GM18526 (cell line): ENCODE results near the gene VWF.

Experiments
- POLR2A ChIP-seq: IDR thresholded peaks from 3 replicates; pipeline ENCODE4 v1.6.1; 2011; ENCODE audit not compliant: insufficient read length; ENCODE audit errors: extremely low read depth

The VWF gene

DNA sequence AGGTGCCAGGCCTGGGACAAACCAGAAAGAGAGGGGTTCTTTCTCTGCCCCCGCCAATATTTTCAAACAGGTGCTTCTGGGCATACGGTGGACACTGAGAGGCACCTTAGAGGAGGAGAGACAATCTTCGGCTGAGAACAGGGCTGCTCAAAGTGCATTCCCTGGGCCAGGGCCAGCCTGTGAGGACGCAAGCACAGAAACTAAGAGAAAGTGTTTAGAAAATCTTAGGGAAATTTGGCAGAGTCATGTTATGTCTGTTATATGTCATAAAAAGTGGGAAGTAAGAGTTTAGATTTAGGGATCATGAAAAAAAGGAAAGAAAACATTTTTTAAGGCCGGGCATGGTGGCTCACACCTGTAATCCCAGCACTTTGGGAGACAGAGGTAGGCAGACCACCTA, 83.7 kb downstream of the VWF start:
- TF ChIP-seq POLR2A = no peak

DNA sequence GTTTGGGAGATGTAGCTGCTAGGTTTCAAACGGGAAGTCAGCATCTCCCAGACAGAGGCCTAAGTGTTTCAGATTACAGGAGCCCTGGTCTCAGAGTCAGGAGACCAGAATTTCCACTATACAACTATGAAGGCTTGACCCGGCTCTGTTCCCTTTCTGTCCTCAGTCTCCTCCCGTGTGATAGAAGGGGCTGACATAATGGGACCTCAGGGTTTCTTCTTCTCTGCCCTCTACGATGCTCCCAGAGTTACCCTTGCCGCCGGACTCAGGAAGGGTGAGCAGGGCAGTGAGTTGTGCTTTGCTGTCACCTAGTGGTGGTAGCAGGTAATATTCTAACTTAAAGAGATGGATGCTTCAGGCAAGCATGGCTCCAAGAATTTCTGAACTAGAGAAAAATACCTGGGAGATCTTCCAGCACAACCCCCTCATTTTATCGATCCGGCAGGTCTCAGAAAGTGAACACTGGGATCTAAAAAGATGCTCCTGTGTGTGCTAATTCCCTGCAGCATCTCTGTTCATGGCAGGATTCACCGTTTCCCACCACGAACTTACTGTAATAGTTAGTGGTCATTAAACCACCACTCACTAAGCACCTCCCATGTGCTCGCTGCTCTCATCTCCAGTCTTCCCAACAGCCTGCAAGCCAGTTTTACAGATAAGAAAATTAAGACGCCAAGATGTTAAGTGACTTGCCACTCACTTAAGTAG, 84.4 kb downstream of the VWF start:
- no peak for TF ChIP-seq POLR2A

DNA sequence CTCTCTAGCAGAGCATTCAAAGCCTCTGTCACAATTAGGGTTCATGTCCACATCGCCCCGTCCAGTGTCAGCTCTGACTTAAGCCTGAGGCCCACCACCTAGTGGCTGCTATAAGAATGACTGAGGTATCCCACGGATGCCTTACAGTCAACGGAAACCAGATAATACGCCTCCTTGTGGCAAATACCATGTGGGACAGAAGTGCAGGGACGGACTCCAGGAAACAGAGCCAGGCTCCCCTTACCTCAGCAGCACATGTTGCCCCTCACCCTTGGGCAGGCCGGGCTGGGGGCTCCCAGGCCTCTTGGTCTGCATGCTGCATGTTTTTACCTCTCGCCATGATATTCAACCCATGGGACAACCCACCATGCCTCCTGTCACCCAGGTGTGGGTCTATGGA, 86.3 kb downstream of the VWF start:
- no peak for TF ChIP-seq POLR2A

DNA sequence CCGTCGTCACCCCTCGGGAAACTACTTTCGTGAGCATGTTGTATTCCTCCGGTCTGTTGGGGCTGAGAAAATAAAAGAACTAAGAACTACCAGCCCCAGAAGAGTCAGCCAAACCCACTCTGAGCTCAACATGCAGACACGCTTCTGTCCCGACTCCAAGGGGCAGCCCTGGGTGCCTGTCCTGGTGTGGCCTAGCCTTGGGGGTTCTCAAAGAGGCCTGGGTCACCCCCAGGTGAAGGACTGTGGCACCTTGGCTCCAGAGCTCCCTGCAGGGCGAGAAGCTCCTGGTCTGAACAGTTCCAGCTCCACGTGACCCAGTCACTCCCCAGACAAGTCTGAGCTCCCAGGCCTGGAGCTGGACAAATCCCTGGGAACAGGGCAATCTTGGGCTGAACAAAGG, 87.0 kb downstream of the VWF start:
- no peak for TF ChIP-seq POLR2A

DNA sequence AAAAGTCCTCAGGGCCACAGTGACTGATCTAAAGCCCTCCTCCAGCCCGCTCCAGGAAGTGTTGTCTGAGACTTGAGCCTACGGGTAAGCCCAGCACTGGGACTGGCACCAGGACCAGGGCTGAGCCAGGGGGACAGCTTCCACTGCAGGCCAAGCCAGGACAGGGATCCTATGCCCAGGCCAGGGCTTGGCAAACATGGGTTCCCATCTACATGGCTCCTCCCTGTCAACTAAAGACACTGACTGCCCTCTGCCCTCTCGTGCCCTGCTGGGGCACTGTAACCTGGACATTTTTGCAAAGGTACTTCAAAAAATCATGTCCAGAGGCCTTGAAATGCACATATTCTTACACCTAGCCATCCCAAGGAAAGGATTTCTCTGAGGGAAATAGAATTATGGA, 88.0 kb downstream of the VWF start:
- no peak for TF ChIP-seq POLR2A

DNA sequence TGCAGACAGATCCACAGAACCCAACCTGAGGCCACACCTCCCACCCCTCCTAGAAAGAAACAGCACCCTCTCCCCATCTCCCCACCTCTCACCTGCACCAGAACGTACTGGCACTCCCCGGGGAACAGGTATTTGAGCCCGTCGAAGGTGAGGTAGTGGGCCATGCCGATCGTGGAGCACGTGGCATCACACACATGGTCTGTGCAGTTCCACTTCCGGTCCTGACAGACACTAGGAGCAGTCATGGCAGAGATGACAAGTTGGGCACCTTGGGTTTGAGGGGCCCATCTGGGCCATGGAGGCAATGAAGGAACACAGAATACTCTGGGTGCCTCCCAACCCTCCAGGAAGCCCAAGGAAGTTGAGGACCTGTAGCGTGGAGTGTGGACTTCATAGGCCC, 89.9 kb downstream of the VWF start:
- TF ChIP-seq POLR2A = no peak

DNA sequence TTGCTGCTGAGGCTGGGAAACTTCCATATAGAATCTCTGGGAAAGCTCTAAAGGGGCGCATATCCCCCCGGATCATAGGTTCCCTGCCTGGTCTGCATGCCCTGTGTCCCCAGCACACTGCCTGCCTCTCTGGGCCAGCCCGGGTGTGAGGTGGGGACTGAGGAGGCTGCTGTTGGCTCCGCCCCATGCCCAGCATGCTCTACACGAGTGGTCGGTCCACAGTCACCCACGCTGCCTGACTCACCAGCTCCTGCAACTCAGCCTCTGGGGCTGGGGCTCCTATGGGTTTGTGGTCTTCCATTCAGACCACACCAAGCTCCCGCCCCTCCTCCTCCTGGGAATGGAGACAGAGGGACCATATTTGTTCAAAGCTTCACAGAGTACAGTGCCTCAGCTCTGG, 90.9 kb downstream of the VWF start:
- no peak for TF ChIP-seq POLR2A

DNA sequence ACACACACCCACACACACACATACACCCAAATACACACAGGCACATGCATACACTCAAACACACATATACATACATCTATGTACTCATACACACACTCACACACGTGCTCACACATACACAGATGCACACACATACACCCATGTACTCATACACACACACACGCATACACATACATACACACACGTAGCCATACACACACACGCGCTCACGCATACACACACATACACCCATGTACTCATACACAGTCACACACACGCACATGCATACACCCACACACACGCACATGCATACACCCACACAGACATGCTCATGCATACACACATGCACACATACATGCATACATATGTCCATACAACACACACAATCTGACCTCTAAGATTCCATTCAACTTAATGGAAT, 91.7 kb downstream of the VWF start:
- TF ChIP-seq POLR2A = no peak

DNA sequence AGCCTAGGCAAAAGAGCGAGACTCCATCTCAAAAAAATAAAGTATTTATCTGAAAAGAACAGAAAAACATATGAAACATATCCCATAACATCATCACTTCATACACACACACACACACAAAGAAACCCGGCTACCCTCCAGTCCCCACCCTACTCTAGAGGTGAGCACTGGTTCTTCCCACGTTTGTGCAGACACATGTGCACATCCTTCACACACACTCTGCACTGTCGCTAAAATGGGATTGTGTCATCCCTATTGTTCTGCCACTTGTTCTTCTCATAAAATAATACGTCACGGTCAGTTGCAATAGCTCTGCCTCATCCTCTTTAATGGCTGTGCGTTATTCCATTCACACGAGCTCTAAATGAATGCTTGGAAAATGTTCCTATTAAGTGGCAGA, 93.5 kb downstream of the VWF start:
- no peak for TF ChIP-seq POLR2A

DNA sequence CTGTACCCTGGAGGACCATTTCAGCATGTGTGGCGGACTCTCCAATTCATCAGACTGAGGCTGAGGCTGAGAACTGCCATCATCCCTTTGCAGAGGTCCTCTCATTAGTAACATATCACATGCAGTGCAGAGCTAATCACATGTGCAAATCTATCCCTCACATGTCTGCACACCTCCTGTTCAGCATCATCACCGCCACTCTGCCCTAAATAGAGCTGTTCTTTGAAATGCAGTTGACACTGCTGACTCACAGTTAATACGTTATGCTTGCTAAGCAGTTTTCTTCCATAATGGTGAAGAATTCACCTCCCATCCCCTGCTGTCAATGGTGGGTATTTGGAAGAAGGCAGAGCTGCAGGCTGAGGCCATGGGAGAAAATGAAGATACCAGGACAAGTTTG, 94.4 kb downstream of the VWF start:
- no peak for TF ChIP-seq POLR2A

DNA sequence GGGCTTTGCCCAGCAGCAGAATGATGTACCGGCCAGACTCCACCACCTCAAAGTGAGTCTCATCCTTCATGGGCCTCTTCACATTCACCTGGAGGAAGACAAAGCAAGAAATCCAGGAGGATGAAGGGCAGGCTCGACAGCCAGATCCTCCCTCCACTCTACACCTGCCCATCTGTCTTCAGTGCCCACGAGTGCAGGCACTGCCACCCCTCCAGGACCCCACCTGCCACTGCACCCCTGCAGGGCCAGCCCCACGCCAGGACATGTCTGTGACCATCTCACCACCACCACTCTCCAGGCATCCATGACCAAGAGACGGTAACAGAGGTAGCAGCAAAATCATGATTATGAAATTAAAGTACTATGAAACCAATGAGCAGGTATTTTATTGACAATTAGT, 95.1 kb downstream of the VWF start:
- TF ChIP-seq POLR2A = no peak

DNA sequence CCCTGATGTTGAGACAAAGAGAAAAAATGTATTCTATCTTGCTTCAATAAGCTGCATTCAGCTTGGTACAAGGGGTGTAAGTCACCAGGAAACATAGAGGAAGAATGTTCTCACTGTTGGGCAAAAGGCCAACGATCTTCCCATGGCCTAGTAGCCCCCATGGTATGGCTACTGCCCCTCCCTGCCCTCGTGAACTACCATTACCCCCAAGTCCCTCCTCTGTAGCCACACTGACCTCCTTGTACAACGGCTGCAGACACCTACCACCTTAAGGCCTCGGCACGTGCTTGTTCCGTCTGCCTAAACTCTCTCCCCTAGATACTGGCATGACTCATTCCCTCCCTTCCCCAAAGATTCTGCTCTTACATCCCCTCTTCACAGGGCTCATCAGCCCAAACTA, 97.5 kb downstream of the VWF start:
- no peak for TF ChIP-seq POLR2A

DNA sequence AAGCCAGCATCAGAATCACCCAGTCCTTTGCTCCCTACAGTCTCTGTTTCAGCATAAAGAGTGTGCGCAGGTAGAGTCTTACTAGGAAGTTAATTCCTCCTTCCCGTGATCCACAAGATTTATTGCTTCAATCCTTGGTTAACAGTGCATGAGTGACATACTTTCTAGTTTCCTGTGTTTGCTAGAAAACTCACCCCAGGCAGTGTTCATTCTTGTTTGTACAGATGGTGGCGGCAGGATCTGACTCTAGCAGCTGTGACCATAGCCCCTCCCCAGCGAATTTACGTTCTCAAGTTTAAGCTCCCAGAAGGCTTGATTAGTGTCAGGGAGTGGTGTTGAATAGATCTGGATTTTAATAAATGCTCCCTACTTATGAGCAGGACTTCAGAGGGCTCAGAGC, 103.5 kb downstream of the VWF start:
- no peak for TF ChIP-seq POLR2A

DNA sequence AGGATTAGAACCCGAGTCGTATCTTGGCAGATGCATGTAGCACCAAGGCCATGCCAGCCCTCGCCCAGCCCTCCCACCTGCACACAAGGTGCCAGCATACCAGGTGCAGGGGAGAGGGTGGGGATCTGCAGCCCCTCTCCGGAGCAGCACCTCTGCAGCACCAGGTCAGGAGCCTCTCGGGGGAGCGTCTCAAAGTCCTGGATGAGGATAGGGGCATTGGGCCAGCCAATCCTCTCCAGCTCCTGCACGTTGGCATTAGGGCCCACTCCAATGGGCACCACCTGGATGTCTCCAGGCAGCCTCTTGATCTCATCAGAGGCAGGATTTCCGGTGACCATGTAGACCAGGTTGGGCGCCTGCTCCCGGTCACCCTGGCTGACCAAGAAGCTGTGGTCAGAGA, 106.2 kb downstream of the VWF start:
- no peak for TF ChIP-seq POLR2A

DNA sequence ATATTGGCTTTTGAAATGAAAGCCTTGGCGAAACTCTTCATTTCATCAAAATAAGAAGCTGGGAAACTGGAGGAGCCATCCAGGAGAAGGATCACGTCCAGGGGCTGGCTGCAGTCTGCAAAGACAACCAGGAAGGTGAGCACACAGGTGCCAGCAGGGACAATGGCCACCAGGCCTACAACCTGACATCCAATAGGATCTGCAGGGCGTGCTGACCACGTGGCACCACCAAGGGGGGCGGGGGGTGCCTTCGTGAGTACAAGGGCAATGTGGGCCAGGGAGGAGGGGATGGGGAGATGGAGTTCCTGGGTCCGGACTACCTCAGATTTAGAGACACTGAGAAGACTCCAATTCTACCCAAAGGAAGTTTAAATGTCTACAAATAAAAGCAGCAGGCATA, 107.7 kb downstream of the VWF start:
- no peak for TF ChIP-seq POLR2A

DNA sequence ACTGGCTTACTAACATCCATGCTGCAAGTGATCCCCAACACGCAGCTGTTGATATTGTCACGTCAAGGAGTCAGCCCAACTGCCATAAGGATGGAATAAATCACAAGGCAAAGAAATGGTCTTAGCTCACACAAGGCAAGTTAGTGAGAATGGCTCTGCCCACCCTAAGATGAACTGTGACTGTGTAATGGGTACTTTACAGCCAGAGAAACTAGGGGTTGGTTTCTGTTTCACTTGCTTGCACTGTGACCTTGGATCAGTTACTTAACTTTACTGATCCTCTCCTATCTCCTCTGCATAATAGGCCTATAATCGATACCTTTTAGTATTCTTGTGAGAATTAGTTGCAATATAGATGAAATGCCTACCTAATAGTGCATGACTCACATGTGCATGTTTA, 127.2 kb downstream of the VWF start:
- no peak for TF ChIP-seq POLR2A

DNA sequence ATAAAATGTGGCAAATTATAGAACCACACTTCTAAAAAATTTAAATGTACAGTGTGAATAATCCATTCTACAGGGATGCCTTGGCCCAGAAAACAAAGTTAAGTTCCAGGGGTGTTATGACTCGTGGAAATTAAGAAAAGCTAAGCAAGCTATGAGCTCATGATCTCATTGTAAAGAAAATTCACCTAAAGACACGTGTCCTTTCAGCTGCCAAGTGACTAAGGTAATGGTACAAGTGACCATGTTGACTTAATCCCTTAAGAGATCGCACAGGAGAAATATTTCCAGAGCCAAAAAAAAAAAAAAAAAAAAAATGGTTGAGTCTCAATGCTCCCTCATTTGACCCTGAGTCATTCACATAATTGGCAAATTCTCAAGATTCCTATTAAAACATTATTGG, 128.0 kb downstream of the VWF start:
- no peak for TF ChIP-seq POLR2A

DNA sequence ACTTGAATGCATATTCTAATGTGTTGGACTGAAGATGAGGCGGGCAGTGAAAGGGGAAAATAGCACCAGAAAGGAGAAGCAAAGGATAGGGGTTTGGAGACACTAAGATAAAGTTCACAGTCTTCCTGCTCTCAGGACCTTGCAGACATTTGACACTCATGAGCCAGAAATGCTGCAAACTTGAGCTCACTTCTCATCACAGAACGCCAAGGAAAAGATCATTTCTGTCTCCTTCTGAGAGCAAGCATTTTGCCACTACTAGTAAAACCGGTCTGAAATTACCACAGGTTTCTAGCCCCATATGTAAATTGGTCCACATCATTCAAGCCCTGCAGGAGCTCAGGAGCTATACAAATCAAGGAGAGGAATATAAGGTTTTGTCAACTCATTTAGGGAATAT, 134.8 kb downstream of the VWF start:
- no peak for TF ChIP-seq POLR2A
